GM12878 (cell line): ENCODE results near the gene ATG3. TPM values are rescaled to one million over a fixed set of nuclear protein-coding genes. Genes with fewer than 3 reads are reported as not detected.

Experiments
- ATAC-seq: fragments of 200-7000 bp; cut with Tn5 transposase; 3 replicates; pipeline ENCODE4 v1.9.1; 2020; ENCODE audit warnings: mild to moderate bottlenecking, moderate library complexity
- BruUV-seq: library from RNA; stranded (reverse); fragments of 400-500 nt; replicated peaks from 2 replicates; lab custom pipeline; 2021; lab: Mats Ljungman, UMichigan
- CTCF ChIA-PET: fragments of 300-600 bp; sonication (Branson Sonifier 250); formaldehyde crosslinking; extraction: SDS; loops from one replicate; lab custom pipeline; 2021; ENCODE audit warnings: inconsistent platforms; lab: Yijun Ruan, JAX
- POLR2A ChIA-PET: fragments of 350-600 bp; formaldehyde crosslinking; extraction: SDS; loops from one replicate; lab custom pipeline; 2021; ENCODE audit warnings: inconsistent platforms; lab: Charles Lee
- RAD21 ChIA-PET: fragments of 300-600 bp; sonication (Branson Sonifier 250); formaldehyde crosslinking; loops from one replicate; lab custom pipeline; 2023; ENCODE audit warnings: antibody characterized with exemption; ENCODE audit not compliant: unreplicated experiment; lab: Charles Lee
- SMC1A ChIA-PET: fragments of 300-600 bp; sonication (Branson Sonifier 250); formaldehyde crosslinking; loops from one replicate; lab custom pipeline; 2023; ENCODE audit not compliant: unreplicated experiment, uncharacterized antibody; lab: Charles Lee
- DNase-seq: peaks from one replicate; pipeline ENCODE4 v3.0.0-alpha.2; 2011; ENCODE audit warnings: low read depth, low spot score
- FAIRE-seq: peaks from 3 replicates; lab custom pipeline; 2011; peaks lifted over from hg19 to GRCh38; lab: Jason Lieb, UNC
- H2AFZ ChIP-seq: 2 replicates; pipeline ENCODE4 v1.6.0; 2011; ENCODE audit warnings: low read depth, low read length, control low read depth; ENCODE audit not compliant: control insufficient read depth
- H3K27ac ChIP-seq: 2 replicates; pipeline ENCODE4 v1.5.1; 2011; ENCODE audit warnings: control low read depth; ENCODE audit not compliant: control insufficient read depth, insufficient read depth
- H3K27me3 ChIP-seq, 2 experiments: replicated peaks in 1 of 2; 2 replicates each; pipeline versions ENCODE4 v1.6.0 to v1.6.1; 2011; ENCODE audit warnings: low read length in 1 of 2; ENCODE audit not compliant: control insufficient read depth in 2 of 2, insufficient read depth in 2 of 2
- H3K36me3 ChIP-seq, 2 experiments: 2 replicates each; pipeline ENCODE4 v1.5.1; 2011; ENCODE audit warnings: low read length in 1 of 2; ENCODE audit not compliant: control insufficient read depth in 2 of 2, insufficient read depth in 2 of 2
- H3K4me1 ChIP-seq: 2 replicates; pipeline ENCODE4 v1.6.1; 2011; ENCODE audit warnings: mild to moderate bottlenecking, low read length, moderate library complexity, mixed read lengths; ENCODE audit not compliant: control insufficient read depth, insufficient read depth
- H3K4me2 ChIP-seq: 2 replicates; pipeline ENCODE4 v1.6.0; 2011; ENCODE audit warnings: control low read depth; ENCODE audit not compliant: control insufficient read depth, insufficient read depth
- H3K4me3 ChIP-seq: fragments of 200-600 bp; sonication (generic); 2 replicates; pipeline ENCODE4 v1.5.1; 2016
- H3K79me2 ChIP-seq: 2 replicates; pipeline ENCODE4 v1.6.0; 2011; ENCODE audit warnings: low read length; ENCODE audit not compliant: control insufficient read depth, insufficient read depth
- H3K9ac ChIP-seq: 2 replicates; pipeline ENCODE4 v1.8.0; 2011; ENCODE audit warnings: low read length, control low read depth, mixed read lengths; ENCODE audit not compliant: control insufficient read depth, insufficient read depth
- H3K9me3 ChIP-seq: replicated peaks from 3 replicates; pipeline ENCODE4 v1.5.1; 2011; ENCODE audit warnings: mild to moderate bottlenecking, low read length; ENCODE audit not compliant: control insufficient read depth, insufficient read depth
- H4K20me1 ChIP-seq: 2 replicates; pipeline ENCODE4 v1.6.0; 2011; ENCODE audit not compliant: control insufficient read depth, insufficient read depth
- BMI1 ChIP-seq: fragments of 450-650 bp; IDR thresholded peaks from 2 replicates; pipeline ENCODE4 v1.6.1; 2016; ENCODE audit warnings: mild to moderate bottlenecking, moderate library complexity, borderline replicate concordance
- BRCA1 ChIP-seq: IDR thresholded peaks from 2 replicates; pipeline ENCODE4 v1.6.1; 2011; ENCODE audit warnings: low read depth, low read length, improper control_type of control experiment
- CHD2 ChIP-seq: IDR thresholded peaks from 2 replicates; pipeline ENCODE4 v1.6.1; 2011; ENCODE audit warnings: low read depth, low read length, improper control_type of control experiment, borderline replicate concordance
- EGR1 ChIP-seq, 2 experiments: IDR thresholded peaks; 1 replicate in 1 of 2; 2 replicates in 1 of 2; pipeline ENCODE4 v1.6.1; 2011 to 2012; ENCODE audit warnings: low read depth in 2 of 2, low read length in 2 of 2, borderline replicate concordance in 1 of 2, mild to moderate bottlenecking in 1 of 2, moderate library complexity in 1 of 2
- ELK1 ChIP-seq: IDR thresholded peaks from 2 replicates; pipeline ENCODE4 v1.6.1; 2012; ENCODE audit warnings: low read depth, low read length, improper control_type of control experiment
- EZH2 ChIP-seq: IDR thresholded peaks from 2 replicates; pipeline ENCODE4 v1.6.1; 2012; ENCODE audit warnings: low read depth, mild to moderate bottlenecking, control low read depth, inconsistent platforms, low read length, borderline replicate concordance; ENCODE audit not compliant: control insufficient read depth
- HCFC1 ChIP-seq: fragments of 150-350 bp; IDR thresholded peaks from 2 replicates; pipeline ENCODE4 v1.6.1; 2014; ENCODE audit warnings: low read length
- HDAC6 ChIP-seq: fragments of 200-600 bp; sonication (generic); IDR thresholded peaks from one replicate; pipeline ENCODE4 v1.8.0; 2017; ENCODE audit warnings: antibody characterized with exemption; ENCODE audit not compliant: unreplicated experiment
- IRF3 ChIP-seq: fragments of 450-650 bp; IDR thresholded peaks from 2 replicates; pipeline ENCODE4 v1.6.1; 2014; ENCODE audit warnings: mild to moderate bottlenecking
- MYC ChIP-seq: IDR thresholded peaks from 2 replicates; pipeline ENCODE4 v1.6.1; 2011; ENCODE audit warnings: mild to moderate bottlenecking, low read length, moderate library complexity, inconsistent platforms; ENCODE audit not compliant: insufficient read depth, insufficient replicate concordance, insufficient read length, severe bottlenecking
- NR2F1 ChIP-seq: fragments of 450-650 bp; conservative IDR thresholded peaks from 2 replicates; pipeline ENCODE4 v1.6.1; 2017; ENCODE audit warnings: mild to moderate bottlenecking
- RELA ChIP-seq: fragments of 450-650 bp; IDR thresholded peaks from 2 replicates; pipeline ENCODE4 v1.8.0; 2014; ENCODE audit warnings: borderline replicate concordance; ENCODE audit not compliant: partially characterized antibody
- SMARCA5 ChIP-seq: fragments of 450-650 bp; IDR thresholded peaks from 2 replicates; pipeline ENCODE4 v1.6.1; 2017; ENCODE audit warnings: mild to moderate bottlenecking
- STAT3 ChIP-seq: IDR thresholded peaks from 2 replicates; pipeline ENCODE4 v1.6.1; 2011; ENCODE audit warnings: low read depth, low read length, improper control_type of control experiment
- TAF1 ChIP-seq: IDR thresholded peaks from 2 replicates; pipeline ENCODE4 v1.6.1; 2011; ENCODE audit warnings: mild to moderate bottlenecking, low read depth, low read length, borderline replicate concordance
- TARDBP ChIP-seq: IDR thresholded peaks from 2 replicates; pipeline ENCODE4 v1.6.1; 2016; ENCODE audit warnings: borderline replicate concordance
- WGBS: methylation state at CpG from one replicate; pipeline ENCODE4 v1.1.6; 2016; ENCODE audit warnings: low lambda C conversion rate; ENCODE audit not compliant: insufficient replicate concordance, insufficient coverage; ENCODE audit errors: missing lambda C conversion rate; 5-methylcytosine and 5-hydroxymethylcytosine counted together
- in situ Hi-C: fragments of 300-500 bp; cut with MboI; formaldehyde crosslinking; loops from 9 replicates; pipeline ENCODE4 v1.14.3; 2018; ENCODE audit warnings: mixed read lengths
- intact Hi-C: fragments of 100-400 bp; cut with micrococcal nuclease; formaldehyde crosslinking; loops from one replicate; pipeline ENCODE4 v1.14.2; 2022; ENCODE audit not compliant: unreplicated experiment
- polyA plus RNA-seq, 11 experiments: library from polyadenylated mRNA; depleted of rRNA in 4 of 11; unstranded in 6 of 11; stranded (reverse) in 5 of 11; fragments of >200 nt; fragmentation: Nextera tagmentation in 4 of 11; fragmentation: Illumina TruSeq in 1 of 11; extraction: Ambion mirVana in 4 of 11; extraction: Trizol in 1 of 11; gene quantifications; 1 replicate in 1 of 11; 2 replicates in 10 of 11; pipeline versions ENCODE4 v1.2.1 to v1.2.3, GENCODE V29; 2011 to 2016; ENCODE audit warnings: inconsistent platforms in 2 of 11, missing spikeins in 2 of 11, low read depth in 1 of 11
- total RNA-seq, 4 experiments: library from RNA; depleted of rRNA in 3 of 4; stranded (reverse); fragments of >200 nt in 3 of 4; fragmentation: Illumina TruSeq in 1 of 4; extraction: Trizol in 1 of 4; gene quantifications; 2 replicates each; pipeline versions ENCODE4 v1.2.1 to v1.2.3, GENCODE V29; 2013 to 2021
- TF ChIP-seq, protein P1 (sequence below): fragments of 450-650 bp; formaldehyde crosslinking; IDR thresholded peaks from 2 replicates; pipeline ENCODE4 v1.5.0; 2022; ENCODE audit warnings: mild to moderate bottlenecking, missing genetic modification characterization

ATG3 gene
- total and polyA plus RNA-seq, 10 of the 15 experiments (the other 5 are each of a cell fraction or from before 2014, with no cell fraction given): 49.8 to 97.0 (median 63.6) TPM

DNA sequence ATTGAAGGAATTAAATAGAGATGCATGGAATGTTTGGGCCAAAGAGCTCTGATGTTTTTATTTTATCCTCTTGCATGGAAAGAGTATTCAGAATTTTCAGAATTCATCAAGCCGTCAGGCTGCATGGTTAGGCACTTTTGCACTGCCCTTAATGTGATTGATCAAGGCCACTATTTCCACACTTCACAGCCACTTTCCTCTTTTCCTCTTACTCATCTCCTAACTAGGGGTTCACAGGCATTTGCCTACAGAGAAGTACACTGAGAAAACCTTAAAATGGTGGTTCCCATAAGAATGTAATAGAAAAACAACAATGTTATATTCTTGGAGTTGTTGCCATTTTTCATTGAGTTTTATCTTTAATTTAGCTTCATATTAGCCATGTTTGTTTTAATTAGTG lies 10.9 kb upstream of the ATG3 start:
- 100% methylated on average over 1 of the region's 1 CpG for WGBS
- POLR2A ChIA-PET: no interaction called here
- Histone ChIP-seq H3K9me3 (no peaks in the 10 kb centered on the region), H3K36me3 (peaks cover 0 to 4% of the 10 kb centered on the region in 2 experiments; a peak in 1 of 4 replicates), H3K27ac (no peak overlapping the region), H3K9ac (no peak overlapping the region), H4K20me1 (no peaks in the 10 kb centered on the region), H3K79me2 (no peaks in the 10 kb centered on the region), H3K4me1 (no peaks in the 10 kb centered on the region), H3K4me2 (no peak overlapping the region), H3K4me3 (no peak overlapping the region), H2AFZ (no peak overlapping the region), H3K27me3 (no peaks in the 10 kb centered on the region)
- BruUV-seq: no TSS peak
- no peak for DNase-seq
- no peak for FAIRE-seq
- CTCF ChIA-PET: interaction anchor here (0.7 to 1.8 kb wide), 4 partner anchors 9 to 34 kb away, joined by 3 to 7 read pairs (median 3); no protein-coding TSS in a partner anchor
- in situ Hi-C loops: no loop called here
- RAD21 ChIA-PET: no interaction called here
- SMC1A ChIA-PET: interaction anchor here (1.0 to 3.0 kb wide), 2 partner anchors 10 kb away, joined by 5 to 12 read pairs; no protein-coding TSS in a partner anchor
- no peak for ATAC-seq
- intact Hi-C loops: no loop called here
- TF ChIP-seq STAT3 (no peak), RELA (no peak), HDAC6 (no peak), TAF1 (no peak), IRF3 (no peak), BRCA1 (no peak), NR2F1 (no peak), TARDBP (no peak), CHD2 (no peak), SMARCA5 (no peak), ELK1 (no peak), EZH2 (no peak), MYC (no peak), EGR1 (IDR thresholded peaks at IDR 0.05; ENCODE audit: borderline replicate concordance in 1 of 2, low read depth in 2 of 2, low read length in 2 of 2) (no peak), BMI1 (no peak), HCFC1 (no peak)
- TF ChIP-seq, protein P1, sequence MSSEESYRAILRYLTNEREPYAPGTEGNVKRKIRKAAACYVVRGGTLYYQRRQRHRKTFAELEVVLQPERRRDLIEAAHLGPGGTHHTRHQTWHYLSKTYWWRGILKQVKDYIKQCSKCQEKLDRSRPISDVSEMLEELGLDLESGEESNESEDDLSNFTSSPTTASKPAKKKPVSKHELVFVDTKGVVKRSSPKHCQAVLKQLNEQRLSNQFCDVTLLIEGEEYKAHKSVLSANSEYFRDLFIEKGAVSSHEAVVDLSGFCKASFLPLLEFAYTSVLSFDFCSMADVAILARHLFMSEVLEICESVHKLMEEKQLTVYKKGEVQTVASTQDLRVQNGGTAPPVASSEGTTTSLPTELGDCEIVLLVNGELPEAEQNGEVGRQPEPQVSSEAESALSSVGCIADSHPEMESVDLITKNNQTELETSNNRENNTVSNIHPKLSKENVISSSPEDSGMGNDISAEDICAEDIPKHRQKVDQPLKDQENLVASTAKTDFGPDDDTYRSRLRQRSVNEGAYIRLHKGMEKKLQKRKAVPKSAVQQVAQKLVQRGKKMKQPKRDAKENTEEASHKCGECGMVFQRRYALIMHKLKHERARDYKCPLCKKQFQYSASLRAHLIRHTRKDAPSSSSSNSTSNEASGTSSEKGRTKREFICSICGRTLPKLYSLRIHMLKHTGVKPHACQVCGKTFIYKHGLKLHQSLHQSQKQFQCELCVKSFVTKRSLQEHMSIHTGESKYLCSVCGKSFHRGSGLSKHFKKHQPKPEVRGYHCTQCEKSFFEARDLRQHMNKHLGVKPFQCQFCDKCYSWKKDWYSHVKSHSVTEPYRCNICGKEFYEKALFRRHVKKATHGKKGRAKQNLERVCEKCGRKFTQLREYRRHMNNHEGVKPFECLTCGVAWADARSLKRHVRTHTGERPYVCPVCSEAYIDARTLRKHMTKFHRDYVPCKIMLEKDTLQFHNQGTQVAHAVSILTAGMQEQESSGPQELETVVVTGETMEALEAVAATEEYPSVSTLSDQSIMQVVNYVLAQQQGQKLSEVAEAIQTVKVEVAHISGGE: no peak
